ENCODE measurements around the gene SKIL.

The SKIL gene

DNA sequence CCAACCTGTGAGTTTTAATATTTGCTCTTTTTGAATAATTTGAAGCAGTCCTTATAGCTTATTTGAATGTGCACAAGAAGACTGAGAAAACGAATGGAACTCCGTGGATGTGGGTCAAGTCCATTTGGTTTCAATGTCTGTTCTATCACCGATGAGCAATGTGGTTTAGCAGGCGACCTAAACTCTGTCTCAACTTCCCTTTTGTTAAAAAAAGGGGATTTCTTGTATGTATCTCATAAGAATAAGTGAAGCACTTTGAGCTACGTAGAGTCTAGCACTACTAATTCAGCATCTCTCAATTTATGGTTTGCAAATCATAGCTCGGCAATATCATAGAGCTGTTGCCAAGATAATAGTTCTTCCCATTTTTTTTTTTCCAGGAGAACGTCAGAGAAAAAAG lies 4.6 kb upstream of the SKIL start:
- no peak for DNase-seq

DNA sequence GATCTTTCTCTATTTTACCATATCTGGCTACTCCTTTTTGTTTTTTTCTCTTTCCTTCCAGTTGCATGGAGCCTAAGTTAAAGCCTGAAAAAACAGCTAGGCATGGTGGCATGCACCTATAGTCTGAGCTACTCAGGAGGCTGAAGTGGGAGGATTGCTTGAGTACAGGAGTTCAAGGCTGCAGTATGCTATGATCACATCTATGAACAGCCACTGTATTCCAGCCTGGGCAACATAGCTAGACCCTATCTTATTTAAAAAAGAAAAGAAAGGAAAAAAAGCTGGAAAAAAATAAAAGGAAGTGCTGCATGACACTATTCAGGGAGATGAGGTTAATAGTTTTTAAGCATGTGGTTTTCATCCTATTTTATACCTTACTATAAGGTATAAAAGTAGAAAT lies 4.0 kb upstream of the SKIL start:
- DNase-seq, result no peak

DNA sequence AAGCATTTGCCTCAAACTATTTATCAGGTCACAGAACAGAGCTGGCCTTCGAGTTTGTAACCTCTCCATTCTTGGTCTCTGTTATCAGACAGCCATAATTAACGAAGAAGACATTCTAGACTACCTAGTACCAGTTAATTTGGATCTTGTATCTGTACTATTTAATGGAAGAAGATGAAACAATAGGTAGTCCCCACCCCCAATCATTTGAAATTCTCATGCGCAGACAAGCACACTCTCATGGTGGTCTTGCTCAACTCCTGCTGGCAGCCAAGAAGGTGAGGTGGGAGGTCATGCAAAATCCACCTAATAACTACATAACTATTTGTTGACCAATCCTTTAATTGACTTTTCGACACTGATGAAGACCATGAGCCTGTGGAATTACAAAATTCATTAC lies 2.8 kb upstream of the SKIL start:
- DNase-seq, result no peak

DNA sequence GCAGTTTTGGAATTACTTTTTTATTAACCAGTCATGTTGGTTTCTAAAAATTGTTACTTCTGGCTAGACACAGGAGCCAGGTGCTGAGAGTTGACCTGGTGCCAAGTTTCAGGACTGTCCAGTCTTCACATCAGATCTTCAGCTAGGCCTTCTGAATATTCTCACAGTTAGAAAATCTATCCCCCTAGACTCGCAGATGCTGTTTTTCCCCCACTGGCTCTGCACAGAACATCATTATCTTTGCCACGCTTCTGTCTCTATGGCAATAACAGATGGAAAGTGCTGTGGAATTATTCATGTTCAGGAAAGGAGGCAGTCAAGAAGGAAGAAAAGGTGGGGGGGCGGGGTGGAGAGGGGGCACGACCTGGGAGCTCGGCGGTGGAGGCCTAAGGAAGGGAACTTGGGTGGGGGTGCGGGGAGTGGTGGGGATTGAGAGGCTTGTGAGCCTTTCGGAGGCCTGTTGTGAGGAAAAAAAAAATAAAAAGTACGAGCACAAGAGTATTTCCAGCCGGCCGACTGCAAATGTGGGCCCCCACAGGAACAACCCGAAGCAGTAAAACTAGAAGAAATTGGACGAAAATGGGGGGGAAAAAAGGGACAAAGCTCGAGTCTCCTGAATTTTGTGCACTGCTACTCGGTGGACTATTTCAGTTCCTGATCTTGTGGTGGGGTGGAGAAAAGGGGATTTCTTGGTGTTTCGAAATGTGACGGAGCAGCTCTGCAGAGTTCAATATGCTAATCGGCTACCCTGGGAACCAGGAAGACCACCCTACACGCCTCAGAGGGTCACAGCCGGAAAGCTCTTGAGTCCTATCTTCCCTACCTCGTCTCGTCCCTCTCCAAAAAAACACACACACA lies 1.5 kb upstream of the SKIL start:
- peak; percentile 53 for DNase-seq

DNA sequence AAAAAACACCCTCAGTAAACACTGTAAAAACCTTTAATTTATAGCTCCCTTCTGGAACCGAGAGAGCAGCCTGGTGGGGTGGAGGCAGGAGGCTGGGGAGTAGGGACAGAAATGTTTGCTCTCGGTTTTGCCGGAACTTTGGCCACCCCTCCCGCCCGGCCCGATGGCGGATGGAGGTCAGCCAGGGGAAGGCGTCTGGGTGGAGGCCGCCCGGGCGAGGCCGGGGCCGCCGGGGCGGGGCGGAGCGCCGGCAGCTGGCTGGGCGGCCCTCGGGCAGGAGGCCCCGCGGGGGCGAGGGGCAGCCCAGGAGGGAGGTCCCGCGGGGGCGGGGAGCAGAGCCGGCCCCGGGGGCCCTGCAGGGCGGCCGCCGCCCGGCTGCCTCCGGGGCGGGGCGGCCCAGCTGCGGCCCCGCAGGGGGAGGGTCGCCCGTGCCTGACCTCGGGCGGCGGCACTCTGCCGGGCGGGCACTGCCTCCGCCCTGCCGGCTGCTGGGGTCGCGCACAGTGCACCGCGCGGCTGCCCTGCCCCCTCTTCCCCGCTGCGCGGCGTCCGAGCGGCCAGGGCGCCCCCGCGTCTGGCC lies 829 bp upstream of the SKIL start:
- peak; percentile 65 for DNase-seq

DNA sequence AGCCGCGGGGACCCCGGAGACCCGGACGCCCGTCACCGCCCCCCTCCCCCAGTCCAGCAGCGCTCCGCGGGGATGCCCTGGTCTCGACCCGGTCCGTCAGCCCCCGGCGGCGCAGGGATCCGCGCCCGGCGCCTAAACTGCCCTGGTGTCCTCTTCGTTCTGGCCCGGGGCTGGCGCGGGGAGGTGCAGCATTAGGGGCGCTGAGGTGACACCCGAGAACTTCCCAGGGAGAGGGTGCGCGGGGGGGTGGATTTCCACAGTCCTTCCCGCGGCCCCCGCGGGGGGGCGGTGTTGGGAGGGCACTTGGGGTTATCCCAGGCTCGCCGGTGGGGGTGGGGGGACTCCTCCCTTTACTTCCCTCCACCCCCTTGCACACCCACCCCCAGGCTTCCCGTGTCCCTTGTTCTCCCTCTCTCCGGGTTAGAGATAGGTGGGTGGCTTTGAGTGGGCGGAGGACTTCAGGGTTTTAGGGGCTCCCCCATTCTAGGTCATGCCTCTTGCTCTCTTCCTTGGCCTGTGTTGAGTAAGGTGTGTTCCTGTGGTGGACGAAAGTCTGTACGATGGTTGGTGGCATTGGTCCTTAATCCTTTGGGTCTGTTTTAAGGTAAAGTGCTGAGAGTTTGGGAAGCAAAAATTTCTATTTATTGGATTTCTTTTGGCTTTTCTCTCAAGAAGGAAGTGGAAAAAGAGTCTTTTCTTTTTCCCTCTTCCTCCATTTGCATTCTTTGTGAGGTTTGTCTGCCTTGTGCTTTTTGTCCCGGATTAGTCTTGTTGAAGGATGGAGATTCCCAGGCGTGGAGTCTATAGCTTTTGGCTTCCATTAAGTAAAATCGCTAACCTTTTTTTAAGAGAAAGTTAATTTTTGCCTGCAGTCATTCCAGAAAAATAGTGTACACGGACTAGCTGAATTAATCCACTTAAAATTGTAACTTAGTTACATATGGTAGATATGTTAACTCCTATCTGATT lies 811 bp downstream of the SKIL start:
- DNase-seq, result peak; percentile 52

DNA sequence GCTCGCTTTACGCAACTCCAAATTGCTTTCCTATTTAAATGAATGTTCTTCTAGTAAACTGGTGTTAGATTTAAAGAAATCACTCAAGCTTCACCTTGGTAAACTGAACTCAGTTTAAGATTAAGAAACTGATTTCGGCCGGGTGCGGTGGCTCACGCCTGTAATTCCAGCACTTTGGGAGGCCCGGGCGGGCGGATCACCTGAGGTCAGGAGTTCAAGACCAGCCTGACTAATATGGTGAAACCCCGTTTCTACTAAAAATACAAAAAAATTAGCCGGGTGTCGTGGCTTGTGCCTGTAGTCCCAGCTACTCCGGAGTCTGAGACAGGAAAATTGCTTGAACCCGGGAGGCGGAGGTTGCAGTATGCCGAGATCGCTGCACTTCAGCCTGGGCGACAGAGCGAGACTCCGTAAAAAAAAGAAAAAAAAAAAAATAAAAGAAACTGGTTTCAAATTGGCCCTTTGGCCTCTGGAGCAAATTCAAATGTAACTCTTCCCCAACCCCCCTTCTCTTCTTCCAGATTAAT lies 1.7 kb downstream of the SKIL start:
- DNase-seq, result no peak

DNA sequence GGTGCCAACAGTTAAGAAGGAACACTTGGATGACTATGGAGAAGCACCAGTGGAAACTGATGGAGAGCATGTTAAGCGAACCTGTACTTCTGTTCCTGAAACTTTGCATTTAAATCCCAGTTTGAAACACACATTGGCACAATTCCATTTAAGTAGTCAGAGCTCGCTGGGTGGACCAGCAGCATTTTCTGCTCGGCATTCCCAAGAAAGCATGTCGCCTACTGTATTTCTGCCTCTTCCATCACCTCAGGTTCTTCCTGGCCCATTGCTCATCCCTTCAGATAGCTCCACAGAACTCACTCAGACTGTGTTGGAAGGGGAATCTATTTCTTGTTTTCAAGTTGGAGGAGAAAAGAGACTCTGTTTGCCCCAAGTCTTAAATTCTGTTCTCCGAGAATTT lies 3.0 kb downstream of the SKIL start:
- no peak for DNase-seq

DNA sequence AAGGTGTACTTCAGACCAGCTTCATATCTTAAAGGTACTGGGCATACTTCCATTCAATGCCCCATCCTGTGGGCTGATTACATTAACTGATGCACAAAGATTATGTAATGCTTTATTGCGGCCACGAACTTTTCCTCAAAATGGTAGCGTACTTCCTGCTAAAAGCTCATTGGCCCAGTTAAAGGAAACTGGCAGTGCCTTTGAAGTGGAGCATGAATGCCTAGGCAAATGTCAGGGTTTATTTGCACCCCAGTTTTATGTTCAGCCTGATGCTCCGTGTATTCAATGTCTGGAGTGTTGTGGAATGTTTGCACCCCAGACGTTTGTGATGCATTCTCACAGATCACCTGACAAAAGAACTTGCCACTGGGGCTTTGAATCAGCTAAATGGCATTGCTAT lies 3.4 kb downstream of the SKIL start:
- no peak for DNase-seq

DNA sequence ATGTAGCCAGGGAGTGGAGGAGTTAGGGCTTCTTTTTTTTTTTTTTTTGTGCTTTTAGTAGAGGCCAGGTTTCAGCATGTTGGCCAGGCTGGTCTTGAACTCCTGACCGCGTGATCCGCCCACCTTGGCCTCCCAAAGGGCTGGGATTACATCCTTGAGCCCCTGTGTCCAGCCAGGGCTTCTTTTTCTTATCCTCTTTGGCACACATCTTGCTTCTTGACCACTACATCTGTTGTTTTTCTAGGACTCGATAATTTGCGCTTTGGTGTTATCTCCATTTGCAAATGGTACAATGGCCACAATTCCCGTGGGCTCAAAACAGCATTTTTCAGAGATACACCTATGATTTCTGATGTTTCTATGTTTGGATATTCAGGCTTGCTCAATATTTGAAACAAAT lies 4.2 kb downstream of the SKIL start:
- no peak for DNase-seq

DNA sequence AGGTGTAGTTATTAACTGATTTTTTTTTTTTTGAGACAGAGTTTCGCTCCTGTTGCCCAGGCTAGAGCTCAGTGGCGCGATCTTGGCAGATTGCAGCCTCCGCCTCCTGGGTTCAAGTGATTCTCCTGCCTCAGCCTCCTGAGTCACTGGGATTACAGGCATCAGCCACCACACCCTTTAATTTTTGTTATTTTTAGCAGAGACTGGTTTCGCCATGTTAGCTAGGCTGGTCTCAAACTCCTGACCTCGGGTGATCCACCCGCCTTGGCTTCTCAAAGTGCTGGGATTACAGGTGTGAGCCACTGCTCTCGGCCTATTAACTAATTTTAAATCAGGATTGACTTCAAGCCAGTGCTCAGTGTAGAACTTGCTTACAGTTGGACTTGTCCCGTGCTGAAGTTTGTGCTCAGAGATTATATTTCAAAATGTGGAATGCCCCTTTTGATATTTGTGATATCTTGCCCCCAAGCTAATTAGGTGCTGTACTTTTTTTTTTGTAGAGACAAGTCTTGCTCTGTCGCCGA lies 6.0 kb downstream of the SKIL start:
- DNase-seq, result no peak

DNA sequence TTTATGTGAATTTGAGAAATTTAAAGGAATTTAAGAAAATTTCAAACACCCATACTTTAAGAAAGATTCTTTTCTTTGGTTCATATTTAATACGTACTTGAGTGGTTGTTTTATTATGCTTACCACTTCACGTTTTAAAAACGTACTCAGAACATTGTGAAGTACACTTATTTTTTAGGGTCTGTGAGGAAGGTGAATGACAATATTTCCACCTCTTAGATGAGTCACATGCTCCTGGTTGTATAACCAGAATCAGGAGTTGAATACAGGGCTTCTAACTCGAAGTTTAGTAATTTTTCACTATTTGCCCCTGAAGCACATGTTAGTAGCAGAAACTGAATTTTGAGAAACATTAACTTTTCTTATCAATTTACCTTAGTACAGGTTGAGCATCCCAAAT lies 7.5 kb downstream of the SKIL start:
- DNase-seq, result no peak

DNA sequence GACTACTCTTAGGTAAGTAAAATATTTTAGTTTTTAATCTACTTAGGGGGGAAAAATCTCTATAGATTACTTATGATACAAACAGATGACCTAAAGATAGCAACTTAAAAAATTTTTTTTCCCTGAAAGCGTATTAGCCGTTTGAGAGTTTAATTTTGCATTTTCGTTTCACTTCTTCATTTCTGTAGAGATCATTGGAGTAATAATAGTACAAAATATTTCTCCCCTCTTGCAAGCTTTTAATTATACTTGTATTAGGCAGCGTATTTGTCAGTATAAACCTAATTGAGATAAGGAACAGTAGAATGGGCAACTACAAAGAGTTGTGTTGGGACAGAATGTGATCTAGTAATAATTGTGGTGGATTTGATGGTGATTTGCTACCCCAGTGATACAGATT lies 10.3 kb downstream of the SKIL start:
- no peak for DNase-seq

DNA sequence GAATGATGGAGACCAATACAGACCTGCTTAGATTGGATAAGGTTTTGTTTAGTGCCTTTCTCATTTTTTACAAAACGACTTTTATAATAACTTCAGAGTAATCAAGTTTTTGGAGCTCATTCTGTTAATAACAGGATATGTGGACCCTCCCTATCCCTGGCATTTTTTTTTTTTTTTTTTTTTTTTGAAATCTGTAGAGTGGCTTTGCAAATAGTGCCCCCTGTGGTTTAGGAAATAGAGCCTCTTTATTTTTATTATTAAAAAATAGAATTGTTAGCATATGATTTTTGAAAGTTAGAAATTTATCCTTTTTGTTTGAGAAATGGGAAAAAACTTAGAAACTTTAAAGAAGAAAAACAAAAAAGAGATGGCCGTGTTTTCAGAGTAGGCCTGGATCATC lies 11.4 kb downstream of the SKIL start:
- peak; percentile 19 for DNase-seq

DNA sequence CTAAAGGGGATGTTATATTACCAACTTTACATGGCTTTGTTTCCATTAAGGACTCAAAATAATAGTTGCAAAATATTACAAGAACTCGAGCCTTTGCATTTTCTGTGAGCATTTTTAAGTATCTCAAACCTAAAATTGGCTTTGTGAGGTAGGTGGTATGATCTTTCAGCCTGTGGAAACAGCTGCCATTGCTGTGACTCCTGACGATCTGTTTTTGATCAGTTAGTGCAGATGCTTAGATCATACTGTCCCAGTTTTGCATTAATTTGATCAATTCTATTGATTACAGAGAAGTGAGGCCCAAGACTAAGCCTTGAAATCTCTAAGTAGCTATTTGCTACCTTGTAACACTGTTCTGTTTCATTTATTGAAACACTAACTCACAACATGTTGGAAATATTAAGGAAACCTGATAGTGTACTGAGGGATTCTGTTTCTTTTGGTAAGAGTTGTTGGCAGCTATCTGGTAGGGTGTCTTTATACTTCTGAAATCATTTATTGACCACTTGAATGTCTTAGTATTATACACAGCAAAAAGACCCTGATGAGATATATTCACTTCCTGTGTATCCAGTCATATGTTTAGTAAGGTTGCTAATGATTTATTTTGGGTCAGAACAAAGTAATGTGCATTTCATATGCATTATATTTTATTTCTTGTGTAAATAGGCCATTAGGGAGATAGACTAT lies 14.8 kb downstream of the SKIL start:
- no peak for DNase-seq

DNA sequence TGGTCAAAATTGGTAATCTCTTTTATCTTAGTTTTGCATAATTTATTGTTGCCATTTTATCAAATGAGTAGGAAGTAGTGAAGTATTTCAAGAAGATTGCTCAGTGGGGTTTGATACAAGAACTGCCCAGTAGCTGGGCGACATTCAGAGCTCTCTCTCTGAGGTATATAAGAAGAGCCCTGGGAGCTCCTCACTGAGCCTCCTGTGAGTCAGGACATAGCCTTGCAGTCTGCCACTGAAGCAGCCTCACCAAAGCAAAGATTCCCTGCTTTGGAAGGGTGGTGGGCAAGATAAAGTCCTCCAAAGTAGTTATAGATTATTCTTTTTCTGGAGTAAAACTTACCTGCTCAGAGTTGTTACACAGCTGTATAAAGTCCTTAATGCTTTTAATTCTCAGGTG lies 26.1 kb downstream of the SKIL start:
- DNase-seq, result no peak

DNA sequence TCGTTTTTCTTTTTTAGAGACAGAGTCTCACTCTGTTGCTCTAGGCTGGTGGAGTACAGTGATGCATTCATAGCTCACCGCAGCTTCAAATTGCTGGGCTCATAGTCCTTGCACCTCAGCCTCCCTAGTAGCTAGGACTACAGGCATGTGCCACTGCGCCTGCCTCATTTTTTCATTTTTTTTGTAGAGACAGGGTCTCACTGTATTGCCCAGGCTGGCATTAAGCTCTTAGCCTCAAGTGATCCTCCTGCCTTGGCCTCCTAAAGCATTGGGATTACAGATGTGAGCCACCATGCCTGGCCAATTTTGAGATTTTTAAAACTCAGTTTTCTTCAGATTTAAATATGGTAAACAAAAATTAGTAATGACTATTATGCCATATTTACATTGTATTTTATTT lies 29.0 kb downstream of the SKIL start:
- no peak for DNase-seq

DNA sequence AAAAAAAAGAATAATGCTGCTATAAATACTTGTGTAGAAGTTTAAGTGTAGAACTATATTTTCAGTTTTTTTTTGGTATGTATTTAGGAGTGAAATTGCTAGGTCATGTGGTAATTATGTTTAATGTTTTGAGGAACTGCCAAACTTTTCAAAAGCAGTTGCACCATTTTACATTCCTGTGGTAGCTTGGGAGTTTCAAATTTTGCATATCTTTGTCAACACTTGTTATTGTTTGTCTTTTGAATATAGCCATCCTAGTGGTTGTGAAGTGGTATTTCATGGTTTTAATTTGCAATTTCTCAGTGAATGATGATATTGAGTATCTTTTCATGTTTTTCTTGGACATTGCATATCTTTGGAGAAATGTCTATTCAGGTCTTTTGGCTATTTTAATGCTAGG lies 30.4 kb downstream of the SKIL start:
- DNase-seq, result no peak

DNA sequence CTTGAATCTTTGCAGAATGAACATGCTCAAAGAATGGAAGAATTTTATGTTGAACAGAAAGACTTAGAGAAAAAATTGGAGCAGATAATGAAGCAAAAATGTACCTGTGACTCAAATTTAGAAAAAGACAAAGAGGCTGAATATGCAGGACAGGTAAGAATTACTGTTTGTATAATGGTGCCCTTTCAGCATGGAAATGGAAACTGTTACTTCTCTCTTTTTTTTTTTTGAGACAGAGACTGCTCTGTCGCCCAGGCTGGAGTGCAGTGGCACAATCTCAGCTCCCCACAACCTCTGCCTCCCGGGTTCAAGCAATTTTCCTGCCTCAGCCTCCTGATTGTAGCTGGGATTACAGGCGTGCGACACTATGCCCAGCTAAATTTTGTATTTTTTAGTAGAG lies 33.6 kb downstream of the SKIL start:
- DNase-seq, result no peak

DNA sequence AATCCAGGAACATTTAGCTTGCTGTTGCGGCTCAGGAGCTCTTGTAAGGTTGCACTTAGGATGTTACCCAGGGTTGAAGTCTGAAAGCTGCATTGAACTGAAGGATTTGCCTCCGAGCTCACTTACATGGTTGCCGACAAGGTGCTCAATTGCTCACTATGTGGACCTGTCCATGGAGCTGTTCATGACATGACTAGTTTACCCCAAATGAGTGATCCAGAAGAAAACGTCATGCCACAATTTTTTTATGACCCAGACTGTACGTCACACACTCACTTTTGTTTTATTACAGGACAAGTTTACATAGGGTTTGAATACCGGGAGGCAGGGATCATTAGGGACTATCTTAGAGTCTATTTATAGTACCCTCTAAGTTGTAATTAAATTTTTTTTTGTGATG lies 40.2 kb downstream of the SKIL start:
- no peak for DNase-seq

DNA sequence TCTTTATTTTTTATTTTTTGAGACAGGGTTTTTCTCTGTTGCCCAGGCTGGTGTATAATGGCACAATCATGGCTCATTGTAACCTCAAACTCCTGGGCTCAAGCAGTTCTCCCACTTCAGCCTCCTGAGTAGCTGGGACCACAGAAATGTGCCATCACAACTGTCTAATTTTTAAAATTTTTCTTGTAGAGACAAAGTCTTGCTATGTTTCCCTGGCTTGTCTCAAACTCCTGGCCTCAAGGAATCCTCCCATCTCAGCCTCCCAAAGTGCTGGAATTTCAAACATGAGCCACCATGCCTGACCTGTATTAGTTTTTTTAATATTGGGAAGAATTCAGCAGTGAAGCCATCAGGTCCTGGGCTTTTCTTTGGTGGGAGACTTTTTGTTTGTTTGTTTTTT lies 47.6 kb downstream of the SKIL start:
- DNase-seq, result no peak

DNA sequence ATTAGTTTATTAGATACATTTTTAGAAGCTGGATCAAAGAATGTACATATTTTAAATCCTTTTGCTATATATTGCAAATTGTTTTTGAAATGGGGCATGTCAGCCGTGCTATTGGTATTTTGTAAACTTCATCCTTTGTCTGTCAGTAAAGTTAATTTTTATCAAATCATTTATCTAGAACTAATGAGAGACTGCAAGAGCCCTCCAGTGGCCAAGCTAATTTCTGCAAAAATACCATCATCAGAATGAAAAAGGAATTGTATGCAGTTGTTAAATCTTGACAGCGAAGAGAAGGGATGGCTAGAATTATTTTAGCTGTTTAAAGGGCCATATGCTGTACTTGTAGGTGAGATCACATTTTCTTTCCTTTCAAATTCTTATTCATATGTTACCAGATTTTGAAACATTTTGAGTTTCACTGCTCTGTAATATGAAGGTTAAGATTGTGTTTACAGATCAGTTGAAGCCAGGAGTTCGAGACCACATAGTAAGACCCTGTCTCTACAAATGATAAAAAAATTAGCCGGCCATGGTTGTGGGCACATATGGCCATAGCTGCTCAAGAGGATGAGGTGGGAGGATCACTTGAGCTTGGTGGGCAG lies 53.0 kb downstream of the SKIL start:
- DNase-seq, result peak; percentile 66

Measured in hematopoietic multipotent progenitor cell treated with erythropoietin and hydrocortisone succinate and interleukin-3 and kit ligand, for 8 days (in vitro differentiated cells).